ENCODE measurements around the gene ELMO2.

ELMO2 gene

DNA sequence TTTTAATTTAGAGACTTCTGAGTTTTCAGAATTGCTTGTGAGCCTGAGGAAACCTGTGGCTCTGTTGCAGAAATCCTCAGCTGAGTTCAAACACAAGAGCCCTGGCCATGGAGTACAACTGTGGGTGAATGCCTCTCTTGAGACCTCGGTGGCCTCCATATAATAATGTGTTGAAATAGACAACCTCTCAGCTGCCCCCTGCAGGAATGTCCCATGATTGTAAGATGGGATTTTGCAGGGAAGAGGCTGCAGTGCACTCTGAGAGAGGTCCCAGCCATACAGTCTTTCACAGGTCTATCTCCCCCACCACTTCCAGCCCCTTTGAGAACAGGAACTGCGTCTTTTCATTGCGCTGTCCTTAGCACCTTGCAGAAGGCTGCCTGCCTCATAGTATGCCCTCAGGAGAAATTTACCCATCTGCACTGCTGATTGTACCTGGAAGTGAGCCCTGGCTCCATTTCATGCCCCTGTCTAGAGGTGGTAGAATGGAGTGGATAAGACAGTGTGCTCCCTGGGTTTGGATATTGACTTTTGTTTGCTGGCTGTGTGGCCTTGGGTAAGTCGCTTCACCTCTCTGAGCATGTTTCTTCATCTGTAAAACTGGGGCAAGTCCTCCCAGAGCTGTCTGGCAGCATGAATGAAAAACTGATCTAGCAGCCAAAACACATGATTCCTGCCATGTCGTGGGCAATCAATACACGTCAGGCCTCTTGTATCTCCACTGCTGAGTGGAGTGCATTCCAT lies 81.3 kb downstream of the ELMO2 start:
- H3K9me3 ChIP-seq (ENCODE audit: control insufficient read depth, insufficient read depth, low read length): no peaks in the 10 kb centered on the region
- H3K27me3 ChIP-seq (ENCODE audit: control insufficient read depth, insufficient read depth, low read length): peaks cover 3% of the 10 kb centered on the region
- no peaks in the 10 kb centered on the region for H3K36me3 ChIP-seq (ENCODE audit: control insufficient read depth, insufficient read depth, low read length)
- peaks cover 3% of the 10 kb centered on the region for H3K4me1 ChIP-seq (ENCODE audit: control insufficient read depth, insufficient read depth, low read length)
- no peak overlapping the region for H3K4me3 ChIP-seq (ENCODE audit: low read depth, low read length)
- H3K9ac ChIP-seq (ENCODE audit: low read depth, low read length): no peak overlapping the region

GRCh38 chr20:46324379-46324778 lies 82.0 kb downstream of the ELMO2 start:
- Histone ChIP-seq H3K9ac (ENCODE audit: low read depth, low read length) (no peak overlapping the region), H3K4me1 (ENCODE audit: control insufficient read depth, insufficient read depth, low read length) (peaks cover 5% of the 10 kb centered on the region), H3K4me3 (ENCODE audit: low read depth, low read length) (no peak overlapping the region), H3K36me3 (ENCODE audit: control insufficient read depth, insufficient read depth, low read length) (no peaks in the 10 kb centered on the region), H3K27me3 (ENCODE audit: control insufficient read depth, insufficient read depth, low read length) (peaks cover 5% of the 10 kb centered on the region), H3K9me3 (ENCODE audit: control insufficient read depth, insufficient read depth, low read length) (no peaks in the 10 kb centered on the region)

DNA sequence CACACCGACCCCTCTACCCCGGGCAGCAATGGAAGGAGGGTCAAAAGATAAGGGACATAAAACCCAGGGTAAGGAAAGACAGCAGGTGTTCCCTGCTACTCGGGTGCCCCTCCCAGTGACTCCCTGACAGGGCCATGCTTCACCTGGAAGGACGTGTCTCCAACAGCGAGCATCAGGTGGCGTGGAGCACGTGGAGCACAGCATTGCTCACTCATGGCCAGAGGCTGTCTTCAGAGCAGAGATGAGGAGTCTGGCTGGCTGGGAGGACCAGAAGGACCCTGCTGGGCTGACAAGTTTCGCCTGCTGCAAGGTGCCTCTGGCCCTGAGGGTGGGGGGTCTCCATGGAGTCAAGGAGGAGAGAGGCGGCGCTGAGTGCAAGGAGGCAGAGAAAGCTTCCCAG lies 82.9 kb downstream of the ELMO2 start:
- H3K36me3 ChIP-seq (ENCODE audit: control insufficient read depth, insufficient read depth, low read length): no peaks in the 10 kb centered on the region
- no peak overlapping the region for H3K9ac ChIP-seq (ENCODE audit: low read depth, low read length)
- peaks cover 5% of the 10 kb centered on the region for H3K27me3 ChIP-seq (ENCODE audit: control insufficient read depth, insufficient read depth, low read length)
- no peak overlapping the region for H3K4me3 ChIP-seq (ENCODE audit: low read depth, low read length)
- no peaks in the 10 kb centered on the region for H3K9me3 ChIP-seq (ENCODE audit: control insufficient read depth, insufficient read depth, low read length)
- H3K4me1 ChIP-seq (ENCODE audit: control insufficient read depth, insufficient read depth, low read length): peaks cover 2% of the 10 kb centered on the region

DNA sequence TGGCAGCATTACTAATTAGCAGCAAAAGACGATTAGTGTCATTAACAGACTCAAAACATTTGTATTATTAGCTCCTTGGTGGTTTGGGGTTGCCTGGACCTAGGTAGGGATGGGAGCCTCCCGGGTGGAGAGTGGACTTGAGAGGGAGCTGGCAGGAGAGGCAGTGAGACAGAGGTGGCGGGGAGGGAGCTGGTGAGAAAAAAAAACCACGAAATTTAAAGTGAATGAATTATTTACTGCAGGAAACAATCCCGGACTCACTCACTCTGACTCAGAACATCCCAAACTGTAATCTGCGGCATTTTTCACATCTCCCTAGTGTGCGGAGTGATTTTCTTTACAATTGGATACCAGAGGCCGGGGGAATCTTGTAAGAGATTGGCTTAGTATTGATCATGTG lies 83.8 kb downstream of the ELMO2 start:
- Histone ChIP-seq H3K9ac (ENCODE audit: low read depth, low read length) (no peak overlapping the region), H3K4me1 (ENCODE audit: control insufficient read depth, insufficient read depth, low read length) (peaks cover 2% of the 10 kb centered on the region), H3K9me3 (ENCODE audit: control insufficient read depth, insufficient read depth, low read length) (no peaks in the 10 kb centered on the region), H3K4me3 (ENCODE audit: low read depth, low read length) (no peak overlapping the region), H3K27me3 (ENCODE audit: control insufficient read depth, insufficient read depth, low read length) (peaks cover 5% of the 10 kb centered on the region), H3K36me3 (ENCODE audit: control insufficient read depth, insufficient read depth, low read length) (no peaks in the 10 kb centered on the region)

DNA sequence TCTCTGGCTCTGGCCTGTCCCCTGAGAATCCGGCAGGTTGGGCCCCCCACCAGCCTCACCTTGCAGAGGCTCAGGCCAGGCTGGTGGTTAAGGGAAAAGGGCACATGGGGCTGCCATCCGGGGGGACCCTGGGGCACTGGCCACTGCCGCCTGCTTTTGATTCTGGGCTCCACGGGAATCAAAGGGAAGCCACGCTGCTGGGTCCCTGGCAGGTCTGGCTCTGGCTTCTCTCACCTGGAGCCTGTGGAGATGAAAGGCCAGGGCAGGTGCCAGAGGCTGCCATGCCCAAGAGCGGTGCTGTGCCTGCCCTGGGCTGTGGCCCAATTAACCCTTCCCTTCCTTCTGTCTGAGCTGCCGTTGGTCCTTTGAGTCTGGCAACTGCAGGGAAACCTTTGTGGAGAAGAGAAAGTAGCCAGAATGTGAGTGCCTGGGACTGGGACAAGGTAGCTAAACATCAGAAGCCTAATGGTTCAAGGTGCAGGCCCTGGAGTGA lies 88.7 kb downstream of the ELMO2 start:
- no peaks in the 10 kb centered on the region for H3K9me3 ChIP-seq (ENCODE audit: control insufficient read depth, insufficient read depth, low read length)
- no peak overlapping the region for H3K9ac ChIP-seq (ENCODE audit: low read depth, low read length)
- H3K36me3 ChIP-seq (ENCODE audit: control insufficient read depth, insufficient read depth, low read length): no peaks in the 10 kb centered on the region
- peaks cover 2% of the 10 kb centered on the region for H3K4me1 ChIP-seq (ENCODE audit: control insufficient read depth, insufficient read depth, low read length)
- peaks cover 35% of the 10 kb centered on the region for H3K27me3 ChIP-seq (ENCODE audit: control insufficient read depth, insufficient read depth, low read length)
- no peak overlapping the region for H3K4me3 ChIP-seq (ENCODE audit: low read depth, low read length)

GRCh38 chr20:46316984-46317684 lies 89.3 kb downstream of the ELMO2 start:
- Histone ChIP-seq H3K4me3 (ENCODE audit: low read depth, low read length) (no peak overlapping the region), H3K9ac (ENCODE audit: low read depth, low read length) (no peak overlapping the region), H3K36me3 (ENCODE audit: control insufficient read depth, insufficient read depth, low read length) (no peaks in the 10 kb centered on the region), H3K27me3 (ENCODE audit: control insufficient read depth, insufficient read depth, low read length) (peaks cover 36% of the 10 kb centered on the region), H3K9me3 (ENCODE audit: control insufficient read depth, insufficient read depth, low read length) (no peaks in the 10 kb centered on the region), H3K4me1 (ENCODE audit: control insufficient read depth, insufficient read depth, low read length) (peaks cover 2% of the 10 kb centered on the region)

Data from iPS-15b (cell line).